HG02852 (cell line): Measurements from ENCODE around the gene NBEA.

Experiments
- ATAC-seq: cut with Tn5 transposase; IDR thresholded peaks from one replicate; pipeline ENCODE4 v1.9.1; 2021; ENCODE audit warnings: mild to moderate bottlenecking, moderate library complexity; ENCODE audit not compliant: unreplicated experiment

NBEA gene

DNA sequence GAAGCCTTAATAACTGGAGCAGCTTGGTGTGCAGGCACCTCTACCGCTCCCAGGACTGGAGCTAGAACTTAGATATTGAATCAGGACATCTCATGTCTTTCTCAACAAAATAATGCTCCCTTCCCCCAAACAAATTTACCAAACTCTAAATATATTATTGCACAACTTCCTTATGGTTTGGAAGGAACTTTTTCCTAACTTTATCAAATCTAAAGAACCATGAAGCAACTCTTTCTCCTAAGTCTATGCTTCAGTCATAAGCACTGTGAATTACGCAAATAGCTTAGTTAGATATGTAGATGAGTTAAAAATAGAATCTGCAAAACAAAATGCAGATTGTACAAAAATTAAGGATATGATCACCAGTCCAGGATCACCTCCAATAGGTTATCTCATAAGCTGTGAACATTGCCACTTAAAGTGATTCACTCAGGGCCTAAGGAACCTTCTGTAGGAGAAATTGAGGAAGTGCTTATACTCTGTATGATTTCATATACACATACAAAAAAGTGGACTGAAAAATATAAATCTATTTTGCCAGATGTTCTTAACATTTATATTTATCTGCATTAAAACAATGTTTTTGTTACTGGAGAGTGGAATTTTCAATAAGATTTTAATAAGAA, 554.8 kb downstream of the NBEA start:
- ATAC-seq = no peak

DNA sequence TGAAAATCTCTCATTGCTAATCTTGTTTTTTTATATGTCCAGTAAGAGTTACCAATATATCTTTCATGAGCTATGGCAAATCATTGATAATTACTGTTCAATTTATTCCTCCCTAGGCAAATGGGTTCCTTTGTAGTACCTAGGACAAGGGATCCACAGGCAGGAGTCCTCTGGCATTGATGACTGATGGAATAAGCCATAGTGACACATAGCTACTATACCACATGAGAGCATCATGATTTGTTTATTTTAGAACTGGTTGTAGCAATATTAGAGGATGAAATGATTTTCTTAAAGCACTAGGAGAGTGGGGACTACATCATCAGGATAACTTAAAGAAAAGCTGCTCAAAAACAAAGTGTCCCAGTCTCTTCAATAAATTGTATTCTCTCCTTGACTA, 556.2 kb downstream of the NBEA start:
- no peak for ATAC-seq

DNA sequence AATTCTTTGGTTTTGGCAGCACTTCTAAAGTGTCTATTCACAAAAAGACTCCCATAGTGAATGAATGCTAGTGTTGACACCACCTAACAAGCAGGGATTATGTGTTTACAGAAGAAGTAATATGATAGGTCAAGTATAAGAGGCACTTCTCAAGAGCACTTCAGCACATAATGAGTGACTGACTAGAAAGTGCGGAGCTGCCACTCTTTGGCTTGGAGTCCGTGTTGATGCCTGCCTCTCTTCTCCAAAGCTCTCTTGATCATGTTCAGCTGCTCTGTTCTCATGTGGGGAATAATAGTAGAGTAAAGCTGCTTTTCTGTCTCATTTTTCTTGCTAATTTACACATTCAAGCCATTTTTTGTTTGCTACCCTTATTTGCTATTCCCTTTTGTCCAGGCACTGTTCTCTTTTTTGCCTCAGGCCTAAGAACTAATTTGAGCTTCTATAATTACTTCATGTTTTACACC, 557.2 kb downstream of the NBEA start:
- ATAC-seq = no peak

DNA sequence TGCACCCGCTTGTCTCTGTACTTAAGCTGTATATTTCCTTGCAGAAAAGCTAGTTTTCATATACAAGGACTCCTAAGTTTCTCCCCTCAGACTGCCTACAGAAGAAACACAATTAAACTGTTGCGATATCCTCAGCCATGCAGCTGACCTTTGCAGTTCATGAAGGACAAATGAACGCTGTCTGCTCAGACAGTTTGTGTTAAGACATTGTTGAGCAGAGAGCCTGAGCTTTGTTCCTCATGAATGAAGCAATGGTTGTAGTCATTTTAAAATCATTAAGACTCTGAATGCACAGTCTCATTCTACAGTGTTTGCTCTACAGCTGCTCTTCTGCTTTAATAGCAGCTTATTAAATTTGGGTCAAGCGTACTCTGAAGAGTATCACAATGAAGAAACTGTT, 557.6 kb downstream of the NBEA start:
- no peak for ATAC-seq

DNA sequence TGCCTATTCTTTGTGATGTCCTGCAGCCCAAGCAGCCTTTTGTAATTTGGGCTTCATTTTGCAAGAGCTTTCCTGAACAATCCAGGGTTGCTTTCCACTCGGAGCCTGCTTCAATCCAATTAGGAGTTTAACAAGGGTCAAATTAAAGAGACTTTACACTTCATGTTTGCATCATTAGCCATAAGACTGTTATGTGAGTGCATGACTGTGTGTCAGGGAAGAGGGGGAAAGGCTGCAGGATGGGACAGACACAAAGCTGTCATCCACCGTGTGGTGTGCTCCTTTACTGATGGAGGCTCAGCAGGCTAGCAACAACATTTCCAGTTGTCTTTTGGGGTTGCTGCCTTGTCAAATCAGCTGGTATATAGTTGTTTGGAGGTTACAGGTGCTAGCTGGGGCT, 558.1 kb downstream of the NBEA start:
- ATAC-seq = no peak

DNA sequence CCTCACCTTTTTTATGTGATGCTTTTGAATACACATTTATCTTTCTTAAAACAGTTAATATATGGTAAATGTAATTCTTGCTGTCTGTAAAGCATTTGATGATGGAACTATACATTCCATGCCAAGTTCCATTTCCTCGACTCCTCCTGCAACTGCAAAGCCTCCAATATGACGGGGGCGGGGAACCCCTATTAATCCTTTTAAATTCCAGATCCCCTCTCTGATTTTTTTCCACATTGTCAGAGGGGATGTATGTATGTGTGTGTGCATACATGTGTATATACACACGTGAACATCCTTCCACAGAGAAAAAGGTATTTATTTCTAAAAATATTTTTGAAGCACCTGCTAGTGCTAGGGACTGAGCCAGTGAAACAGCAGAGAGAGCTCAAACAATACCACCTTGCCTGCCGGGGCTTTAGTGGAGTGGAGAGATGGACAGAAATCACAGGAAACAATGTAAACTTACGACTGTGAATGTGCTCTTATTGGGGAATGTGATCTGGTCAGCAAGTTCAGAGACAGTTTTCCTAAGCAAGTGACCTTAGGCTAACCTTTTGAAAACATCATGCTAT, 559.7 kb downstream of the NBEA start:
- no peak for ATAC-seq

DNA sequence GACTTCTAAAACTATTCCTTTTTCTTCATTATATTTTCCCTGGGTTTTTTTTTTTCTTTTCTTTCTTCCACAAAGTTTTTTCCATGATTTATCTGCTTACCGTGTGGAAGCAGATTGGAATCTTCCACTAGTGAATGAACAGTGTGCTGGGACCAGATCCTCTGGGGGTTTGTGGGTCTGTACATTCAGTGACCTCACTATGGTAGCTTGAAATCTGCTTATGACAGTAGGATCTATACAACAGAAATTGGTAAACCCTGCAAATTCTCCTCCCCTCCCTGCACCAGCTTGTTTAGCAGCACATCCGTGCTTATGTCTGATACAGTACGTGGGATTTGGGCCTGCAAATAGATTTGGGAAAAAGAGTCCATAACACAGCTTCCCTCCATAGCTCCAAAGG, 560.4 kb downstream of the NBEA start:
- ATAC-seq = no peak

DNA sequence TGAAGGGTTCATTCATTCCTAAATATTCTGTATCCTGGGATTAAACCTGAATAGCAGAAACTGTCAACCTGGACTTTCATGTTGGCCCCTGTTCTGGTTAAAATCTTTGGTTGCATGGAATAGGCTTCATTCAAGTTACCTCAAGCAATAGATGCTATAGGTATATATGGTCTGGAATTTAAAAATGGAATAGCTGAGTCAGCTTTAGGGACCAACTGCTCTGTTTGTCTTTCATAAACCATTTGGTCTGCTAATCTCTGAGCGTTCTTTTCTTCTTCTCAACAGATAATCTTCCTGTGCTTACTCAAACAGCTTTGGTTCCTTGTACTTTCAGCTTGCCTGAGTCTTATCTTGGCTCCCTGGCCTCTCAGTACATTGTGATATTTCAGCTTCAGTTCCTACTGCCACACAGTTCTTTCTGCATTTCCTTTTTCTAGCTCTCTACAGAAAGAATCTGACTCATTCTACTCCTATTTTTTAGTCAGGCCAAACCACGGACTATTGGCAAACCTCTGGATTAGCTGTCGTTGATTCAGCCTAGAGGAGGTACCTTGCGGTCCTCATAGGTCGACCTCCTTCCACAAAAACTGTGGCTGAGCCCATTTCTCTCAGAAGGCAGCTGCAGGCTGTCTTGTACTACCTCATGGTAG, 570.3 kb downstream of the NBEA start:
- ATAC-seq = no peak

DNA sequence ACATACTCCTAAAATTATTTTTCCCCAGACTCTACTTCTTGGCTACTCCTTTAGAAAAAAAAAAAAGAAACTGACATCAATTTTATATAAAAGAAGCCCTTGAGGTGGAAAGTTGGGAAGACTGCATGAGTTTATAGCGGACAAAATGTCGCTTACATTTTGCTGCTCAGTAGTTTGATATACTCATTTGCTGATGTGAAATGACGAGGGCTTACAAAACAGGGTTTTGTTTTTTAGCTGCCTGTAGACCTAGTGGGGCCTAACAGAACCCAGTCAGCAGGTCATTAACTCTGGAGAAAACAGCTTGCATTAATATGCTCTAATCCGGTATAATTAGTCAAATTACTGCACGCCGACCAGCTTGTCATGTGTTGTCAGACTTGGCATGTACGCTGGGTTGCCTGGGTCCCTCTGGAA, 572.0 kb downstream of the NBEA start:
- ATAC-seq = no peak

DNA sequence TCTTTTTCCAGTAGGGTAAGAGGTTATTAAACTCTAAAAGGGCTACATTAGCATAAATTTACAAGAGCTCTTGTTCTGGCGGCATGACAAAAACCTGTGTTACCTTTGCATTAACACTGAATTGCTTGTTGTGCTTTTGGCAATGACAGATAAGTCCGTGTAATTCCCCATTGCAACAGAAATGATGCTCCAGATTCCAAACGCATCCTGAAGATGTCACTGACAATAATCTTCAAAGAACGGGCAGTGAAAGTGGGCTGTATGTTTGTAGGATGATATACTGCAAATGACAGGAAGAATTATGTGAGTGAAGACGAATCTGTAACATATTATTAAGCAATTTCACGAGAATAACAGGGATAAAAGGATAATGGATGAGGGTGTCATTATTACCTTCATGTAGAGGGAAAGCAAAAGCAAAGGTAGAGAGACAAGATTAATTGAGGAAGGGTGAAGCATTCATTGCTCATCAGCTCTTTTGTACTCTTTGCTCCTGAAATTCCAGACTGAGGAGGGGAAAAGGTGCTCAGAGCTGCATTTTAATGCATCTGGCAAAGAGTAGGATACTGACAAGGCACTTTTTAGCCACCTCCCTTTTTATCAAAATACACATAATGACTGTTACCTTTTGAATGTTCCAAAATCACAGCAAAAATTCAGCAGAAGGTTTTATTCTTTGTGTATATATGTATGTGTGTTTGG, 572.9 kb downstream of the NBEA start:
- ATAC-seq = no peak

DNA sequence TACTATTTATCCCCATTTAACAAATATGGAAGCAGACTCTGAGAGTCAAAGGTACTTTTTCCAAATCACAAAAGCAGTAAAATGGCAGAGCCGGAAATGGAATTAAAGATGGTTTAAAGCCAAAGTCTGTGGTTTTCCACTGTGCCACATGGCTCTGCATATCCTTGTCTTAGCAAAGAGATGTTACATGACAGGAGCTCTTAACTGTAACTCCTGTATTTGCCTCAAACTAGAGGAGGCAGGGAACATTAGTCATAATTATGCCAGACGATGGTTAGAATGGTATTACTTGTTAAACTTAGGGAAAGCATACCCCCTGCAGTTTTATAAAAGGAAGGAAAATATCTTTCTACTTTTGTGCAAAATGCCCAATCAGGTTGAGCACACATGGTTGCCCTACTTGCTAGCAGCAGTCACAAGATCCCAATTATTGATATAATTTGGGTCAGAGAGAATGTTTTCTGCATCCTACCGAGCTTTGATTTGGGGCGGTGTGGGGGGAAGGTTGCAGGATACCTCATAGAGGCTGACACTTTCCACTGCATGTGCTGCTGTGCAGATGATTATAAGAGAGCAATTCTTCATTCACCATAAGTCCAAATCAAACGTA, 576.4 kb downstream of the NBEA start:
- no peak for ATAC-seq

DNA sequence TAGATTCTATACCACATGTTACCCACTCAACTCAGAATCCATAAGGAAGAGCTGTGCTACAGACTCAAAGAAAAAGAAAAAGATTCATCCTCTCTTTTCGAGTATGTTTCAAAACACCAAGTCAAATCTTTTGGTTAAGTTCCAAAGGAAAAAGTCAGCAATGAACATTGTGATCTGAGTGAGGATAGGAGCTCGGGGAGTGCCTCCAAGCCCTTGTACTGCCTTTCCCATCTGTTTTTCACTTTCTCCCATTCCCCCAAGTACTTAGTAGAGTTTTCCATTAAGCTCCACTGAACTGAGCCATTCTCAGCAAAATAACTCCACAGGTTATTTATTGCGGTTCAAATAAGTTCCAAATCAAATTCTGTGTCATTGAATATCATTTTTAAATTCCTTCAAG, 582.1 kb downstream of the NBEA start:
- no peak for ATAC-seq

DNA sequence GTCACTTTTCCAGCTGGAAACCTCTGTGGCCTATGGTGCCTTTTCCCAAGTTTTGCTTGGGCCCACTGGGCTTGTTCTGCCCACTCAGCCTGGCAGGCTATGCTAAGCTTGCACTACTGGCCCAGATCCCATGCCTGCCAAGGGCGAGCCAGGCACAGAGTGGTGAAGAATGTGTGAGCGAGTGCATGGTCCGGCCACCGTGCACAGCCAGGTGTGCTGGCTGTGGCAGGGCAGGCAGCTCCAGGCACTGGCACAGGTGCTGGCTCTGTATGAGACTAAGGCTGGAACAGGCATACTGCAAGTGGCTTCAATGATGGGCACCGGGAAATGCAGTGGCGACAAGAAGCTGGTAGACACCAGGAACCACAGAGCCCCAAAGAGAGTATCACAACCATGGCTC, 584.5 kb downstream of the NBEA start:
- ATAC-seq = no peak

DNA sequence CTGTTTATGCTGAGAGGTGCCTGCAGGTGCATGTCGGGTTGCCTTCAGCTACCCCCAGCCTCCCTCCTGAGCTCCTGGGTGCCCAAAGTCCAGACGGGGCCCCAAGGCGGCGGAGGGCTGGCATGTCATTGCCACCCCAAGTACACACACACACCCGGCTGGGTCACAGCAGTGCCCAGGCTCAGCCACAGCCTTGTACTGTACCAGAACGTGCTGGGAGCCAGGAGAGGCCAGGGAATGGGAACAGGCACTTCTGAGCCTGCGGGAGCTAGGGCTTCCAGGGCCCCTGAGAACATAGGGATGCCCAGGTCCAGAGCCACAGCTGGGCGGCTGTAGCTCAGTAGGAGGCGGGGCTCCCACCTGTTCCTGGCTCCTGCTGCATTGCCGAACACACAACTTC, 585.4 kb downstream of the NBEA start:
- no peak for ATAC-seq

DNA sequence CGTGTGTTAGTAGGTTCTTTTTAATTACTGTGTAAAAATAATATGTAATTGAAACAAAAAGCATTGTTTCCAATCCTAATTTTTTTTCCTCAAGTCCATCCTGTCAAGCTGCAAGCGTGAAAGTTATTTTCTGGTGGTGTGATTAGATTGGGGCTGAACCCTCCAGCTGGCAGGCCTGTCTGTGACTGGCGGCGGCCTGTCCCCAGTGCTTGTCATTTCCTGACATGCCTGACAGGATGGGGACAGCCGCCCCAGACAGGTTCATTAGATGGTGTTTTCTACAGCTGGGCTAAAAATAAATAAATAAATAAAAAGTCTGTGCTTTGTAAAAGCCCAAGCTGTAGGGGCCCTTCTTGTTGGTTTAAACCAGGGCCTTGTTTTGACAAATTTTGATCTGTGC, 588.1 kb downstream of the NBEA start:
- no peak for ATAC-seq

DNA sequence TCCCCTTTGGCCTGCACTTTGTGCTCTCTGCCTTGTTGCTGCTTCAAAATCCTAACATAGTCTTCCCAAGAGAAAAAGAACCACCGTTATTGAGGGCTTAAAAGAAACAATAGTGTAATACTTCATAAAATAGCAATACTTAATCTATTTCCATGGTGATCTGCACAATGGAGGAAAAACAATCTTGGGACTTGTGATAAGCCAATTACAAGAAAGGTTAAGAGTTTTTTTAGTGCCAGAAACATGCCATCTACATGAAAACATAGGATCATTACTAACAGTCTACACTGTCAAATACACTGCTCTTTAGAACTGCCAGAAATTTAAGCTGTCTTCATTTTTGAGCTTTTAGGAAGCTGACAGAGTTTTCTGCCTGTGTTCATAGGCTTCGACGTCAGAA, 588.5 kb downstream of the NBEA start:
- no peak for ATAC-seq

DNA sequence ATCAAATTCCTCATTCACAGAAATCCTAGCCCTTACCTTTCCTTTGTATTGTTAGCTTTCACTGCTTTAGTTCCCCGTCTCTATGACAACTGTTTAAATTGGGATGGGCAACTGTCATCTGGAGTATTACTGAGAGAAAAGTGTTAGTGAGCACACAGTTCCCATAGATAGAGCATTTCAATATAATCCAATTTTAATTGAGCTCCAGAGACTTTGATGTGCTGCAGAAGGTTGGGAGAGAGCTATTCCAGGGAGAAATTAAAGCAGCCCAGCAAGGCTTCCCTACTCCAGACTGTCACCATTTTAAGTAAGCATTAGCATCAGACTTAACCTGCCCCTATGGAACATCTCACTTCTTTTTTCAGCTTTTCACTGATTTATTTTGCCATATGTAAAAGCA, 589.5 kb downstream of the NBEA start:
- ATAC-seq = no peak

DNA sequence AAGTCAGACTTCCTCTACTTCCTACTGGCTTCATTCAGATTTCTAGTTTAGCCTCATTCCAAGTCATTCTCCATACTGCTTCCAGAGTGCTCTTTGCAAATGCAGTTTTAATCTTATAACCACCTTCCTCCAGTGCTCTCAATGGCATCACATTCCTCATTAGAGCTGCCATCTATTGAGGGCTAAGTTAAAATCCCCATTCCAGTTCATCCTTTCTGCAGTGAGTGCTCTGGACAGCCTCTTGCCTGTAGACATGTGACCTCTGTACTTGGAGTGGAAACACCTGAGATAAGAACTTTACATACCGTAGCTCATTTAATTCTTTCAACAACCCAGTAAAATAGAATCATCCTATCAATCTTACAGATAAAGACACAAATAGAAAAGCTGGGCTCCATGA, 592.3 kb downstream of the NBEA start:
- ATAC-seq = no peak

DNA sequence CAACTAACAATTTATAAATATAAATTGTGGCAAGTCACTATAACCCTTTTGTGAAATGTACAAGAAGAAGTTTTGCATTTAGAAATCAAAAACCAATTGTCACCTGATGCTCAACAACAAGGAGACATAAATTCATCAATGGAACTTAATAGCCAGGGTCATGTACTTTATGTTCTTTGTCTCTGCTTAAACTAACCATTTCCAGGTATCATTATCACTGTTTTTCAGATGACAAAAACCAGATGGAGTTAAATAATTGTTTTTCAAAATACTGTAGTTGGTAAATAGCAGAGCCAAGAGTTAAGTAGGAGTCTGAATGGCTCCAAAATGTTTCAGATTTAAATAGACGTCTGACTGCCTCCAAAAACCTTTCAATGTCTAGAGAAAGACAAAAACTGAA, 606.7 kb downstream of the NBEA start:
- ATAC-seq = no peak

DNA sequence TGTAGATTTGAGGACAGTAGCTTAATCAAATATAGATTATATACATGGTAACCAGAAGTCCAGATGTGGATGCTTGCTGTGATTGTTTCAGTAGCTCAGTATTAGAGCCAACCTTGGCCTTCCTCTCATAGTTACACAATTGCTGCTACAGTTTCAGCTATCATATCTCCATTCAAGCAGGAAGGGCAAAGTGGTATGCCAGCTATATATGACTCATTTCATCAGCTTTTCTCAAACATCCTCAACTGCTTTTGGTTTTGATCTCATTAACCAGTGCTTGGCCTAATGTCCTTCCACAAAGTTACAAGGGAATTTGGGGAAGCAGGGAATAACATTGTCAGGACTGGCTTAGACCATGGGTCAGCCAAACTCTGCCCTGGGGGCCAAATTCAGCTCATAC, 607.4 kb downstream of the NBEA start:
- no peak for ATAC-seq

DNA sequence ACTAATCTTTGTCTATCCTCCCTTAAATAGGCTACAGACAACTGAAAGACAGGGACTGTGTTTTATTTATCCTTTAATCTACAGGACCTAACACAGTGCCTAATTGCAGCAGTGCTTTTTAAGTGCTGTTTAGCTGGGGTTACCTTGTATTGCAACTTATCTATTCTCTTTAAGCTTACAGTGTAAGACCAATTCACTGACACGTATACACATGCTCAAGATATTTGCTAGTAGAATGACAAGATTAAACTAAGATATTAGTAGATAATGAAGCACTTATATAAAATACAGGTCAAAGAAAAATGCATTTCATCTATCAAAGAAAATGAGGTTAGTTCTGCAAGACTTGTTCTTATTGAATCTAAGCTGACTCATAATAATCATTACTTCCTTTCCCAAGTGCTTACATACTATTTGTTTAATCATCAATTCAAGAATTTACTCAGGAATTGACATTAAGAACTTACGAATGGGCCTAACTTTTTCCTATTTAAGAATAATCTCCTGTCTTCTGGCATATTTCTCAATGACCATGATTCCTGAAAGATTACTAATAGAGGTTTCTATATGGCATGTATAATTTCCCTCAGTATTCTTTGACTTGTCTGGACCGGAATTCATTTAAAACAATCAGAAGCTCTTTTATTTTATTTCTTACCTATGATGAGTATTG, 610.2 kb downstream of the NBEA start:
- ATAC-seq = no peak
